ENCODE data around the gene DAZ1.
"Not testable (repeated sequence)": the region's sequence is repeated elsewhere in the genome, so short reads cannot be mapped to it uniquely, and the experiment has no call there.

Gene DAZ1, protein sequence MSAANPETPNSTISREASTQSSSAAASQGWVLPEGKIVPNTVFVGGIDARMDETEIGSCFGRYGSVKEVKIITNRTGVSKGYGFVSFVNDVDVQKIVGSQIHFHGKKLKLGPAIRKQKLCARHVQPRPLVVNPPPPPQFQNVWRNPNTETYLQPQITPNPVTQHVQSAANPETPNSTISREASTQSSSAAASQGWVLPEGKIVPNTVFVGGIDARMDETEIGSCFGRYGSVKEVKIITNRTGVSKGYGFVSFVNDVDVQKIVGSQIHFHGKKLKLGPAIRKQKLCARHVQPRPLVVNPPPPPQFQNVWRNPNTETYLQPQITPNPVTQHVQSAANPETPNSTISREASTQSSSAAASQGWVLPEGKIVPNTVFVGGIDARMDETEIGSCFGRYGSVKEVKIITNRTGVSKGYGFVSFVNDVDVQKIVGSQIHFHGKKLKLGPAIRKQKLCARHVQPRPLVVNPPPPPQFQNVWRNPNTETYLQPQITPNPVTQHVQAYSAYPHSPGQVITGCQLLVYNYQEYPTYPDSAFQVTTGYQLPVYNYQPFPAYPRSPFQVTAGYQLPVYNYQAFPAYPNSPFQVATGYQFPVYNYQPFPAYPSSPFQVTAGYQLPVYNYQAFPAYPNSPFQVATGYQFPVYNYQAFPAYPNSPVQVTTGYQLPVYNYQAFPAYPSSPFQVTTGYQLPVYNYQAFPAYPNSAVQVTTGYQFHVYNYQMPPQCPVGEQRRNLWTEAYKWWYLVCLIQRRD

DNA sequence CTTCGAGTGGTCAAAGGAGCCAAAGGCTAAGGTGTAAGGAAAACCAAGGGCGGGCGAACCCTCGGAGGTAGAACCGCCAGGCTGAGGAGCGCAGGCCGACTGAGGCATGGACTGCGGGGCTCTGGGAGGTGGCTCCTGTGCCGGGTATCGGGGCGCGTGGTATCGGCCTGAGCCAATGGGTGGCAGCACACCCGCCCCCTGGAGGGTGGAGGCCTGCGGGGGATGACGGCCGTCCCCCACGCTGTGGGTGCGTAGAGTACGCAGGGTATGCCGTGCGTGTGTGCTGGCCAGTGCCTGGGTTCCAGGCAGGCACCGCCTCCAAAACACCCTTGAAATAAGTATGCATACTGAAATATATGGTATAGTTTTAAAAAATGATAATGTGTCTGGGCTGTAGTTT is at the start of gene DAZ1:
Gene DAZ1 (minus strand): TSS at position 101 of the 400 bp plus-strand sequence. CDS start 208 bp downstream, outside the sequence.
- DNase-seq (ENCODE audit: low spot score): not testable (repeated sequence)

DNA sequence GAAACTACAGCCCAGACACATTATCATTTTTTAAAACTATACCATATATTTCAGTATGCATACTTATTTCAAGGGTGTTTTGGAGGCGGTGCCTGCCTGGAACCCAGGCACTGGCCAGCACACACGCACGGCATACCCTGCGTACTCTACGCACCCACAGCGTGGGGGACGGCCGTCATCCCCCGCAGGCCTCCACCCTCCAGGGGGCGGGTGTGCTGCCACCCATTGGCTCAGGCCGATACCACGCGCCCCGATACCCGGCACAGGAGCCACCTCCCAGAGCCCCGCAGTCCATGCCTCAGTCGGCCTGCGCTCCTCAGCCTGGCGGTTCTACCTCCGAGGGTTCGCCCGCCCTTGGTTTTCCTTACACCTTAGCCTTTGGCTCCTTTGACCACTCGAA is 20.4 kb upstream of the DAZ1 start, which contains the start of gene DAZ2:
Gene DAZ2 (plus strand): TSS at position 301 of the 400 bp plus-strand sequence. CDS start 208 bp downstream, outside the sequence.
- not testable (repeated sequence) for DNase-seq (ENCODE audit: low spot score)

- DNase-seq (ENCODE audit: low spot score): not testable (repeated sequence)
Observed at GRCh38 chrY:23210681-23211080, 11.9 kb upstream of the DAZ1 start.

GRCh38 chrY:23209802-23210495 is 11.1 kb upstream of the DAZ1 start:
- DNase-seq (ENCODE audit: low spot score): not testable (repeated sequence)

GRCh38 chrY:23207455-23207854 is 8.6 kb upstream of the DAZ1 start:
- DNase-seq (ENCODE audit: low spot score): not testable (repeated sequence)

Measured in cerebellar cortex (tissue), 1 donor.